Upper lobe of left lung (tissue), 4 donors: Measurements from ENCODE around the gene CCDC57.

Experiments used
- POLR2A ChIP-seq, 4 donors: fragments of 450-650 bp; IDR thresholded peaks; one replicate each; pipeline ENCODE4 v1.5.1; 2016 to 2017; ENCODE audit warnings: antibody characterized with exemption in 4 of 4, mild to moderate bottlenecking in 2 of 4
- POLR2AphosphoS5 ChIP-seq, 2 donors: sonication (generic); formaldehyde crosslinking; IDR thresholded peaks; one replicate each; pipeline ENCODE4 v1.5.1; 2017; ENCODE audit warnings: antibody characterized with exemption in 2 of 2
- TF ChIP-seq, protein P1 (sequence below), 6 experiments: fragments of 450-650 bp in 4 of 6; fragments of 200-600 bp in 2 of 6; sonication (generic) in 2 of 6; IDR thresholded peaks; one replicate each; pipeline ENCODE4 v1.5.1; 2016 to 2019; ENCODE audit warnings: antibody characterized with exemption in 6 of 6

GRCh38 chr17:82076018-82076784 is 136.4 kb downstream of the CCDC57 start:
- TF ChIP-seq POLR2AphosphoS5 (IDR thresholded peaks at IDR 0.05) (peak in 1 of 2 donors; percentile 6), POLR2A (IDR thresholded peaks at IDR 0.05) (peak in 1 of 4 donors; percentile 43)
- TF ChIP-seq, protein P1, sequence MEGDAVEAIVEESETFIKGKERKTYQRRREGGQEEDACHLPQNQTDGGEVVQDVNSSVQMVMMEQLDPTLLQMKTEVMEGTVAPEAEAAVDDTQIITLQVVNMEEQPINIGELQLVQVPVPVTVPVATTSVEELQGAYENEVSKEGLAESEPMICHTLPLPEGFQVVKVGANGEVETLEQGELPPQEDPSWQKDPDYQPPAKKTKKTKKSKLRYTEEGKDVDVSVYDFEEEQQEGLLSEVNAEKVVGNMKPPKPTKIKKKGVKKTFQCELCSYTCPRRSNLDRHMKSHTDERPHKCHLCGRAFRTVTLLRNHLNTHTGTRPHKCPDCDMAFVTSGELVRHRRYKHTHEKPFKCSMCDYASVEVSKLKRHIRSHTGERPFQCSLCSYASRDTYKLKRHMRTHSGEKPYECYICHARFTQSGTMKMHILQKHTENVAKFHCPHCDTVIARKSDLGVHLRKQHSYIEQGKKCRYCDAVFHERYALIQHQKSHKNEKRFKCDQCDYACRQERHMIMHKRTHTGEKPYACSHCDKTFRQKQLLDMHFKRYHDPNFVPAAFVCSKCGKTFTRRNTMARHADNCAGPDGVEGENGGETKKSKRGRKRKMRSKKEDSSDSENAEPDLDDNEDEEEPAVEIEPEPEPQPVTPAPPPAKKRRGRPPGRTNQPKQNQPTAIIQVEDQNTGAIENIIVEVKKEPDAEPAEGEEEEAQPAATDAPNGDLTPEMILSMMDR (IDR thresholded peaks at IDR 0.05) = no peak
